Keratinocyte (primary cell): ENCODE measurements around the gene RBM10.

ENCODE experiments used
- CTCF ChIP-seq, 3 experiments: IDR thresholded peaks in 1 of 3; conservative IDR thresholded peaks in 1 of 3; optimal IDR thresholded peaks in 1 of 3; 2 replicates in 2 of 3; 3 replicates in 1 of 3; pipeline versions ENCODE3 to v1.5.1; 2011; ENCODE audit warnings: low read length in 3 of 3, mild to moderate bottlenecking in 3 of 3, moderate library complexity in 2 of 3, control low read depth in 1 of 3, inconsistent platforms in 1 of 3; ENCODE audit not compliant: insufficient read depth in 2 of 3; ENCODE audit errors: extremely low read depth in 1 of 3
- EZH2 ChIP-seq: IDR thresholded peaks from one replicate; pipeline ENCODE4 v1.6.1; 2012; ENCODE audit warnings: inconsistent platforms, mild to moderate bottlenecking, low read length, moderate library complexity

- TF ChIP-seq CTCF (optimal IDR thresholded peaks at IDR 0.05 in 1 of 3, IDR thresholded peaks at IDR 0.05 in 1 of 3, conservative IDR thresholded peaks at IDR 0.05 in 1 of 3; ENCODE audit: extremely low read depth in 1 of 3, insufficient read depth in 2 of 3, low read length in 3 of 3) (no peak), EZH2 (no peak)
These were observed 74.1 kb downstream of the RBM10 start for GRCh38 chrX:47218920-47219815.
